Type B pancreatic cell (in vitro differentiated cells): ENCODE results near the gene HBM. TPM values are rescaled to one million over a fixed set of nuclear protein-coding genes. Genes with fewer than 3 reads are reported as not detected.
A peak's percentile ranks its signal among the peaks of the same experiment; 100 is the strongest.

Source experiments
- DNase-seq: peaks from one replicate; pipeline ENCODE4 v3.0.0; 2021; ENCODE audit warnings: mixed read lengths; ENCODE audit not compliant: unreplicated experiment; ENCODE audit errors: extremely low spot score
- H3K27ac Mint-ChIP-seq: 2 replicates; pipeline ENCODE4 v1.8.0; 2021; ENCODE audit warnings: mild to moderate bottlenecking, mixed read lengths
- H3K27me3 Mint-ChIP-seq: 2 replicates; pipeline ENCODE4 v1.8.0; 2021; ENCODE audit warnings: mixed read lengths
- H3K36me3 Mint-ChIP-seq: 2 replicates; pipeline ENCODE4 v1.8.0; 2021; ENCODE audit warnings: mixed read lengths
- H3K4me1 Mint-ChIP-seq: one replicate; pipeline ENCODE4 v1.8.0; 2021; ENCODE audit warnings: mixed read lengths; ENCODE audit not compliant: unreplicated experiment
- H3K4me3 Mint-ChIP-seq: 2 replicates; pipeline ENCODE4 v1.8.0; 2021; ENCODE audit warnings: mild to moderate bottlenecking, mixed read lengths
- H3K9me3 Mint-ChIP-seq: 2 replicates; pipeline ENCODE4 v1.8.0; 2021; ENCODE audit warnings: mixed read lengths
- total RNA-seq: library from RNA; stranded (reverse); gene quantifications from 2 replicates; pipeline ENCODE4 v1.2.1, GENCODE V29; 2021; ENCODE audit warnings: low replicate concordance
- TF ChIP-seq, protein P1 (sequence below): fragments of 200-600 bp; sonication (generic); conservative IDR thresholded peaks from 2 replicates; pipeline ENCODE4 v1.5.0; 2021; ENCODE audit warnings: antibody characterized with exemption, mild to moderate bottlenecking

The HBM gene
- total RNA-seq, 1 donor from 2014 or later: not detected

DNA sequence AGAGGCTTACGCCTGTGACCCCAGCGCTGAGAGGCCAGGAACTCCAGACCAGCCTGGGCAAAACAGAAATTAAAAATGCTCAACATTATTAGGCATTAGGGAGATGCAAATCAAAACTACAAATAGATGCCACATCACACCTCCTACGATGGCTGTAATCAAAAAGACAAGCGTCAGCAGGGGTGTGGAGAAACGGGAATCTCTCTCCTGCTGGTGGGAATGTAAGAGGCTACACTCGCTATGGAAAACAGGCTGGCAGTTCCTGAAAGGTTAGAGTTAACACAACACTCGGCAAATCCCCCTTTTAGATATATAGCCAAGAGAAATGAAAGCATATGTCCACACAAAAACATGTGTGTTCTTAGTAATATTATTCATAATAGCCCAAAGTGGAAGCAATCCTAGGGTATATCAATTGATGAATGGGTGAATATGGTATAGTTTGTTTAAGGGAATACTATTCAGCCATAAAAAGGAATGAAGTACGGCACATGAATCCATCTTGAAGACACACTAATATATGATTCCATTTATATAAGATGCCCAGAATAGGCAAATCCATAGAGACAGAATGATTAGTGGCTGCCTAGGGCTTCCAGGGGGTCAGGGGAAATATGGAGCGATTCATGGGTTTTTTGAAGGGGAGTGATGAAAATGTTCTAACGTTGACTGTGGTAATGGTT, 25.5 kb upstream of the HBM start:
- peaks cover 6% of the 10 kb centered on the region for H3K4me1 Mint-ChIP-seq
- H3K4me3 Mint-ChIP-seq: peak overlapping the region; percentile 79
- peaks cover 3% of the 10 kb centered on the region for H3K36me3 Mint-ChIP-seq
- no peaks in the 10 kb centered on the region for H3K9me3 Mint-ChIP-seq
- no peak overlapping the region for H3K27ac Mint-ChIP-seq
- no peak for DNase-seq
- H3K27me3 Mint-ChIP-seq: peaks cover 5% of the 10 kb centered on the region
- TF ChIP-seq, protein P1, sequence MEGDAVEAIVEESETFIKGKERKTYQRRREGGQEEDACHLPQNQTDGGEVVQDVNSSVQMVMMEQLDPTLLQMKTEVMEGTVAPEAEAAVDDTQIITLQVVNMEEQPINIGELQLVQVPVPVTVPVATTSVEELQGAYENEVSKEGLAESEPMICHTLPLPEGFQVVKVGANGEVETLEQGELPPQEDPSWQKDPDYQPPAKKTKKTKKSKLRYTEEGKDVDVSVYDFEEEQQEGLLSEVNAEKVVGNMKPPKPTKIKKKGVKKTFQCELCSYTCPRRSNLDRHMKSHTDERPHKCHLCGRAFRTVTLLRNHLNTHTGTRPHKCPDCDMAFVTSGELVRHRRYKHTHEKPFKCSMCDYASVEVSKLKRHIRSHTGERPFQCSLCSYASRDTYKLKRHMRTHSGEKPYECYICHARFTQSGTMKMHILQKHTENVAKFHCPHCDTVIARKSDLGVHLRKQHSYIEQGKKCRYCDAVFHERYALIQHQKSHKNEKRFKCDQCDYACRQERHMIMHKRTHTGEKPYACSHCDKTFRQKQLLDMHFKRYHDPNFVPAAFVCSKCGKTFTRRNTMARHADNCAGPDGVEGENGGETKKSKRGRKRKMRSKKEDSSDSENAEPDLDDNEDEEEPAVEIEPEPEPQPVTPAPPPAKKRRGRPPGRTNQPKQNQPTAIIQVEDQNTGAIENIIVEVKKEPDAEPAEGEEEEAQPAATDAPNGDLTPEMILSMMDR: peak; percentile 18

- DNase-seq: no peak
- TF ChIP-seq, protein P1: no peak
- Mint-ChIP-seq H3K4me1 (no peaks in the 10 kb centered on the region), H3K9me3 (no peaks in the 10 kb centered on the region), H3K27me3 (peaks cover 10% of the 10 kb centered on the region), H3K36me3 (no peaks in the 10 kb centered on the region), H3K27ac (no peak overlapping the region), H3K4me3 (no peak overlapping the region)
Observed at GRCh38 chr16:142405-142967, 23.3 kb upstream of the HBM start.

GRCh38 chr16:143047-143446, 22.7 kb upstream of the HBM start:
- Mint-ChIP-seq H3K36me3 (no peaks in the 10 kb centered on the region), H3K9me3 (no peaks in the 10 kb centered on the region), H3K4me3 (no peak overlapping the region), H3K27ac (no peak overlapping the region), H3K4me1 (no peaks in the 10 kb centered on the region), H3K27me3 (peaks cover 10% of the 10 kb centered on the region)
- TF ChIP-seq, protein P1: no peak
- no peak for DNase-seq

DNA sequence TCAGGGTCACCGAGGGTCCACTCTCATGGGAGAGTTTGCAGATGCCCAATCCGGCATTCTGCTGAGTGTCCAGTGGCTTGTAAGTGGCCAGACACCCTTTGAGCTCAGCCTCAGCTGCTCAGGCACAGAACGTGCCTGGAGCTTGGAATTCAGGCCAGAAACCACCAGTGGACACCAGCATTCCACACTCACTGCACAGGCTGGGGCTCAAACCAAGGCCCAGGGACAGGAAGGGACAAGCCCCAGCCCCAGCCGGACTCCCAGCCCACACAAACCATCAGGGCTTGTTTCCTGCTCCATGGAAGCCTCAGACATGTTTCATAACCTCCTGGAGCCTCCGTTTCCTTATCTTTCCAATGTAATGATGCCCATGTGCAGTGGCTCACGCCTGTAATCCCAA, 22.3 kb upstream of the HBM start:
- Mint-ChIP-seq H3K4me3 (no peak overlapping the region), H3K27me3 (peaks cover 13% of the 10 kb centered on the region), H3K27ac (no peak overlapping the region), H3K4me1 (no peaks in the 10 kb centered on the region), H3K36me3 (no peaks in the 10 kb centered on the region), H3K9me3 (no peaks in the 10 kb centered on the region)
- TF ChIP-seq, protein P1: no peak
- DNase-seq: no peak

DNA sequence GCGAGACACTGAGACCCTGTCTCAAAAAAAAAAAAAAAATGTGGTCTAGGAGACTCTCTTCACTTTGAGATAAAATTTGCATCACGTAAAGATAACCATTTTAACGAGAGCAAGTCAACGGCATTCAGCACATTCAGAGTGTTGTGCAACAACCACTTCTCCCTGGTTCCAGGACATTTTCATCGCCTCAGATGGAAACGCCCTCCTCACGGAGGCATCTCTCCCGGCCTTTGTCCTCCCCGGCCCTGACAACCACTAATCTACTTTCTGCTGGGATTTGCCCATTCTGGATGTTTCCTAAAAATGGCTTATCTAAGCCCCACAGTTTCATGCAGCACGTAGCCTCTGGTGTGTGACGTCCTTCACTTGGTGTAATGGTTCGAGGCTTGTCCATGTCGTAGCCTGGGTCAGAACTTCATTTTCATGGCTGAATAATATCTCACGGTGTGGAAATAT, 21.0 kb upstream of the HBM start:
- Mint-ChIP-seq H3K27ac (no peak overlapping the region), H3K36me3 (no peaks in the 10 kb centered on the region), H3K4me3 (no peak overlapping the region)

More for the DNA sequence above, 21.0 kb upstream of the HBM start:
- H3K9me3 Mint-ChIP-seq: no peaks in the 10 kb centered on the region
- TF ChIP-seq, protein P1: no peak
- no peaks in the 10 kb centered on the region for H3K4me1 Mint-ChIP-seq
- peaks cover 27% of the 10 kb centered on the region for H3K27me3 Mint-ChIP-seq
- DNase-seq: no peak
